IMR-90 (cell line): ENCODE data around the gene CDC42BPA. TPM values are rescaled to one million over a fixed set of nuclear protein-coding genes. Genes with fewer than 3 reads are reported as not detected.

Experiments used
- ATAC-seq: fragments of 200-7000 bp; cut with Tn5 transposase; 2 replicates; pipeline ENCODE4 v1.9.1; 2020; ENCODE audit warnings: low read depth, mild to moderate bottlenecking, moderate library complexity
- BruUV-seq: library from RNA; stranded (reverse); fragments of 400-500 nt; replicated peaks from 2 replicates; lab custom pipeline; 2021; lab: Mats Ljungman, UMichigan
- CTCF ChIA-PET: fragments of 300-600 bp; formaldehyde crosslinking; extraction: SDS; loops from one replicate; lab custom pipeline; 2021; ENCODE audit warnings: antibody characterized with exemption; lab: Yijun Ruan, JAX
- POLR2A ChIA-PET: fragments of 300-600 bp; sonication (Branson Sonifier 250); formaldehyde crosslinking; loops from one replicate; lab custom pipeline; 2022; ENCODE audit warnings: antibody characterized with exemption; ENCODE audit not compliant: unreplicated experiment; lab: Charles Lee
- DNase-seq: peaks from one replicate; pipeline ENCODE4 v3.0.0; 2013
- H2AFZ ChIP-seq: replicated peaks from 2 replicates; pipeline ENCODE3; 2013; ENCODE audit warnings: low read length, mild to moderate bottlenecking; ENCODE audit not compliant: poor library complexity
- H2AK5ac ChIP-seq: 2 replicates; pipeline ENCODE4 v1.6.1; 2013; ENCODE audit warnings: low read depth, low read length, inconsistent platforms
- H2AK9ac ChIP-seq: replicated peaks from 2 replicates; pipeline ENCODE3; 2013; ENCODE audit warnings: mild to moderate bottlenecking, low read depth, low read length, moderate library complexity; ENCODE audit not compliant: poor library complexity
- H2BK120ac ChIP-seq: 2 replicates; pipeline ENCODE4 v1.6.1; 2013; ENCODE audit warnings: low read depth, low read length, inconsistent platforms
- H2BK15ac ChIP-seq: 3 replicates; pipeline ENCODE4 v1.6.1; 2013; ENCODE audit warnings: low read depth, low read length, inconsistent platforms
- H2BK20ac ChIP-seq: 2 replicates; pipeline ENCODE4 v1.6.1; 2013; ENCODE audit warnings: low read depth, mild to moderate bottlenecking, inconsistent platforms, low read length, moderate library complexity
- H2BK5ac ChIP-seq: 2 replicates; pipeline ENCODE4 v1.6.1; 2013; ENCODE audit warnings: mild to moderate bottlenecking, low read depth, low read length, inconsistent platforms; ENCODE audit not compliant: poor library complexity, severe bottlenecking
- H3K14ac ChIP-seq: replicated peaks from 2 replicates; pipeline ENCODE4 v1.6.1; 2013; ENCODE audit warnings: low read depth, low read length, inconsistent platforms
- H3K18ac ChIP-seq: 2 replicates; pipeline ENCODE4 v1.6.1; 2013; ENCODE audit warnings: low read depth, low read length, control low read depth
- H3K23ac ChIP-seq: 2 replicates; pipeline ENCODE4 v1.6.1; 2013; ENCODE audit warnings: low read depth, low read length, inconsistent platforms
- H3K27ac ChIP-seq: 2 replicates; pipeline ENCODE4 v1.5.1; 2013; ENCODE audit warnings: mild to moderate bottlenecking, control low read depth, low read length; ENCODE audit not compliant: insufficient read depth
- H3K27me3 ChIP-seq: 2 replicates; pipeline ENCODE4 v1.6.1; 2013; ENCODE audit warnings: low read length; ENCODE audit not compliant: control insufficient read depth, insufficient read depth
- H3K36me3 ChIP-seq: 2 replicates; pipeline ENCODE4 v1.6.1; 2013; ENCODE audit warnings: low read length, mixed read lengths; ENCODE audit not compliant: control insufficient read depth, insufficient read depth
- H3K4ac ChIP-seq: 2 replicates; pipeline ENCODE4 v1.6.1; 2013; ENCODE audit warnings: low read depth, low read length, inconsistent platforms
- H3K4me1 ChIP-seq: 2 replicates; pipeline ENCODE4 v1.6.1; 2013; ENCODE audit warnings: low read length, mixed read lengths; ENCODE audit not compliant: control insufficient read depth, insufficient read depth
- H3K4me2 ChIP-seq: 2 replicates; pipeline ENCODE4 v1.6.1; 2013; ENCODE audit warnings: low read depth, mild to moderate bottlenecking, control low read depth, low read length, moderate library complexity
- H3K4me3 ChIP-seq: 2 replicates; pipeline ENCODE4 v1.5.1; 2013; ENCODE audit warnings: low read depth, mild to moderate bottlenecking, control low read depth, low read length, moderate library complexity; ENCODE audit not compliant: insufficient read depth
- H3K56ac ChIP-seq: 2 replicates; pipeline ENCODE4 v1.6.1; 2013; ENCODE audit warnings: low read length, inconsistent platforms; ENCODE audit not compliant: insufficient read depth; ENCODE audit errors: extremely low read depth
- H3K79me1 ChIP-seq, 2 experiments: 2 replicates each; pipeline ENCODE4 v1.6.1; 2013; ENCODE audit warnings: low read length in 2 of 2, inconsistent platforms in 1 of 2, low read depth in 1 of 2
- H3K9ac ChIP-seq: 2 replicates; pipeline ENCODE4 v1.6.1; 2013; ENCODE audit warnings: low read depth, low read length, control low read depth
- H3K9me1 ChIP-seq: 2 replicates; pipeline ENCODE4 v1.6.1; 2013; ENCODE audit warnings: low read length, inconsistent platforms; ENCODE audit not compliant: insufficient read depth
- H3K9me3 ChIP-seq: 2 replicates; pipeline ENCODE4 v1.6.1; 2013; ENCODE audit warnings: low read length; ENCODE audit not compliant: control insufficient read depth, insufficient read depth
- H4K20me1 ChIP-seq: 2 replicates; pipeline ENCODE4 v1.6.1; 2013; ENCODE audit warnings: low read length, inconsistent platforms; ENCODE audit not compliant: insufficient read depth
- H4K5ac ChIP-seq: 2 replicates; pipeline ENCODE4 v1.6.1; 2013; ENCODE audit warnings: mild to moderate bottlenecking, low read depth, low read length, control low read depth
- H4K8ac ChIP-seq, 2 experiments: 2 replicates each; pipeline ENCODE4 v1.6.1; 2013; ENCODE audit warnings: low read depth in 2 of 2, low read length in 2 of 2, control low read depth in 1 of 2, inconsistent platforms in 1 of 2
- H4K91ac ChIP-seq: 2 replicates; pipeline ENCODE4 v1.6.1; 2013; ENCODE audit warnings: low read depth, low read length, inconsistent platforms; ENCODE audit not compliant: insufficient read depth
- BHLHE40 ChIP-seq: fragments of 150-350 bp; IDR thresholded peaks from 2 replicates; pipeline ENCODE4 v1.6.1; 2016; ENCODE audit warnings: mild to moderate bottlenecking, low read depth, low read length
- CEBPB ChIP-seq: IDR thresholded peaks from 2 replicates; pipeline ENCODE4 v1.6.1; 2012; ENCODE audit warnings: low read depth, low read length, improper control_type of control experiment
- CHD1 ChIP-seq: IDR thresholded peaks from 2 replicates; pipeline ENCODE4 v1.6.1; 2012; ENCODE audit warnings: low read depth, low read length, improper control_type of control experiment
- FOS ChIP-seq: fragments of 150-350 bp; IDR thresholded peaks from 2 replicates; pipeline ENCODE4 v1.6.1; 2016; ENCODE audit warnings: low read depth, low read length
- MAZ ChIP-seq: IDR thresholded peaks from 2 replicates; pipeline ENCODE4 v1.6.1; 2012; ENCODE audit warnings: low read depth, mild to moderate bottlenecking, low read length, improper control_type of control experiment, moderate library complexity, borderline replicate concordance
- MXI1 ChIP-seq: IDR thresholded peaks from 2 replicates; pipeline ENCODE4 v1.6.1; 2012; ENCODE audit warnings: low read depth, mild to moderate bottlenecking, low read length, moderate library complexity, borderline replicate concordance
- NFE2L2 ChIP-seq: fragments of 150-350 bp; IDR thresholded peaks from 2 replicates; pipeline ENCODE4 v1.6.1; 2016; ENCODE audit warnings: low read depth, mild to moderate bottlenecking, low read length
- POLR2A ChIP-seq: IDR thresholded peaks from 2 replicates; pipeline ENCODE4 v1.6.1; 2012; ENCODE audit warnings: mild to moderate bottlenecking, low read depth, low read length
- RAD21 ChIP-seq: IDR thresholded peaks from 2 replicates; pipeline ENCODE4 v1.6.1; 2012; ENCODE audit warnings: low read length, improper control_type of control experiment
- RCOR1 ChIP-seq: IDR thresholded peaks from 2 replicates; pipeline ENCODE4 v1.6.1; 2012; ENCODE audit warnings: mild to moderate bottlenecking, low read length, improper control_type of control experiment; ENCODE audit not compliant: insufficient replicate concordance
- RFX5 ChIP-seq: IDR thresholded peaks from 2 replicates; pipeline ENCODE4 v1.8.0; 2012; ENCODE audit warnings: low read depth, mild to moderate bottlenecking, low read length, moderate library complexity
- SMC3 ChIP-seq: fragments of 150-350 bp; IDR thresholded peaks from 2 replicates; pipeline ENCODE4 v1.6.1; 2016; ENCODE audit warnings: low read depth, mild to moderate bottlenecking, antibody characterized with exemption, low read length, moderate library complexity
- WGBS, 2 experiments: methylation state at CpG; one replicate each; pipeline versions ENCODE4 v1.1.5 to v1.1.7; 2013; ENCODE audit warnings: missing lambda C conversion rate in 2 of 2; ENCODE audit not compliant: insufficient read length in 1 of 2; ENCODE audit errors: extremely low coverage in 2 of 2; 5-methylcytosine and 5-hydroxymethylcytosine counted together
- dilution Hi-C: fragments of 300-500 bp; cut with HindIII; formaldehyde crosslinking; loops from one replicate; pipeline ENCODE4 v1.14.3; 2018; ENCODE audit warnings: low sequenced_read_pairs; ENCODE audit not compliant: unreplicated experiment
- in situ Hi-C: fragments of 300-500 bp; cut with MboI; formaldehyde crosslinking; loops from 3 replicates; pipeline ENCODE4 v1.14.3; 2019; ENCODE audit warnings: low sequenced_read_pairs, inconsistent platforms, mixed read lengths
- intact Hi-C: fragments of 100-400 bp; cut with micrococcal nuclease; formaldehyde crosslinking; loops from 2 replicates; pipeline ENCODE4 v1.10.0; 2022
- polyA plus RNA-seq, 3 experiments: library from polyadenylated mRNA; depleted of rRNA; stranded (reverse); fragments of >200 nt; gene quantifications; 2 replicates each; pipeline ENCODE4 v1.2.3, GENCODE V29; 2012; ENCODE audit warnings: low replicate concordance in 1 of 3
- total RNA-seq: library from RNA; depleted of rRNA; stranded (reverse); fragments of >200 nt; gene quantifications from 2 replicates; pipeline ENCODE4 v1.2.3, GENCODE V29; 2012
- TF ChIP-seq, protein P1 (sequence below): conservative IDR thresholded peaks from 2 replicates; pipeline ENCODE4 v1.5.1; 2012; ENCODE audit warnings: mild to moderate bottlenecking, low read depth, low read length, improper control_type of control experiment
- TF ChIP-seq, protein P2 (sequence below): fragments of 150-350 bp; IDR thresholded peaks from 2 replicates; pipeline ENCODE4 v1.6.1; 2017; ENCODE audit warnings: mild to moderate bottlenecking, antibody characterized with exemption, low read length, low read depth
- TF ChIP-seq, protein P3 (sequence below): fragments of 150-350 bp; IDR thresholded peaks from 2 replicates; pipeline ENCODE4 v1.6.1; 2016; ENCODE audit warnings: low read depth, mild to moderate bottlenecking, low read length, moderate library complexity, borderline replicate concordance

The CDC42BPA gene
- total and polyA plus RNA-seq, 2 of the 4 experiments (the other 2 are of a cell fraction), result 9.4 to 27.8 TPM

GRCh38 chr1:226964611-226965486 is 353.4 kb downstream of the CDC42BPA start:
- H3K4me1 ChIP-seq, result no peaks in the 10 kb centered on the region
- no peak overlapping the region for H2BK120ac ChIP-seq
- no peak overlapping the region for H2AK5ac ChIP-seq
- no peak overlapping the region for H4K5ac ChIP-seq
- H2BK20ac ChIP-seq, result no peak overlapping the region
- H3K4me3 ChIP-seq, result no peak overlapping the region
- H3K27me3 ChIP-seq, result no peaks in the 10 kb centered on the region
- ATAC-seq (no peak), DNase-seq (no peak)
- no peaks in the 10 kb centered on the region for H3K79me1 ChIP-seq
- no peak overlapping the region for H2AK9ac ChIP-seq
- ChIA-PET POLR2A (no interaction called here), CTCF (no interaction called here)
- in situ Hi-C loops, result no loop called here
- no peak overlapping the region for H2BK5ac ChIP-seq
- no peak overlapping the region for H2AFZ ChIP-seq
- H4K8ac ChIP-seq, result no peak overlapping the region
- H4K20me1 ChIP-seq, result no peaks in the 10 kb centered on the region
- H3K23ac ChIP-seq, result no peak overlapping the region
- no peak overlapping the region for H3K18ac ChIP-seq
- no peak overlapping the region for H3K27ac ChIP-seq
- H3K14ac ChIP-seq, result no peak overlapping the region
- TF ChIP-seq RCOR1 (no peak), BHLHE40 (no peak), POLR2A (no peak), MXI1 (no peak), SMC3 (no peak), FOS (no peak), NFE2L2 (no peak), MAZ (no peak), CEBPB (no peak), RFX5 (no peak), RAD21 (no peak), CHD1 (no peak)
- TF ChIP-seq, protein P1, sequence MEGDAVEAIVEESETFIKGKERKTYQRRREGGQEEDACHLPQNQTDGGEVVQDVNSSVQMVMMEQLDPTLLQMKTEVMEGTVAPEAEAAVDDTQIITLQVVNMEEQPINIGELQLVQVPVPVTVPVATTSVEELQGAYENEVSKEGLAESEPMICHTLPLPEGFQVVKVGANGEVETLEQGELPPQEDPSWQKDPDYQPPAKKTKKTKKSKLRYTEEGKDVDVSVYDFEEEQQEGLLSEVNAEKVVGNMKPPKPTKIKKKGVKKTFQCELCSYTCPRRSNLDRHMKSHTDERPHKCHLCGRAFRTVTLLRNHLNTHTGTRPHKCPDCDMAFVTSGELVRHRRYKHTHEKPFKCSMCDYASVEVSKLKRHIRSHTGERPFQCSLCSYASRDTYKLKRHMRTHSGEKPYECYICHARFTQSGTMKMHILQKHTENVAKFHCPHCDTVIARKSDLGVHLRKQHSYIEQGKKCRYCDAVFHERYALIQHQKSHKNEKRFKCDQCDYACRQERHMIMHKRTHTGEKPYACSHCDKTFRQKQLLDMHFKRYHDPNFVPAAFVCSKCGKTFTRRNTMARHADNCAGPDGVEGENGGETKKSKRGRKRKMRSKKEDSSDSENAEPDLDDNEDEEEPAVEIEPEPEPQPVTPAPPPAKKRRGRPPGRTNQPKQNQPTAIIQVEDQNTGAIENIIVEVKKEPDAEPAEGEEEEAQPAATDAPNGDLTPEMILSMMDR, result no peak
- TF ChIP-seq, protein P2, sequence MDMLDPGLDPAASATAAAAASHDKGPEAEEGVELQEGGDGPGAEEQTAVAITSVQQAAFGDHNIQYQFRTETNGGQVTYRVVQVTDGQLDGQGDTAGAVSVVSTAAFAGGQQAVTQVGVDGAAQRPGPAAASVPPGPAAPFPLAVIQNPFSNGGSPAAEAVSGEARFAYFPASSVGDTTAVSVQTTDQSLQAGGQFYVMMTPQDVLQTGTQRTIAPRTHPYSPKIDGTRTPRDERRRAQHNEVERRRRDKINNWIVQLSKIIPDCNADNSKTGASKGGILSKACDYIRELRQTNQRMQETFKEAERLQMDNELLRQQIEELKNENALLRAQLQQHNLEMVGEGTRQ, result no peak
- TF ChIP-seq, protein P3, sequence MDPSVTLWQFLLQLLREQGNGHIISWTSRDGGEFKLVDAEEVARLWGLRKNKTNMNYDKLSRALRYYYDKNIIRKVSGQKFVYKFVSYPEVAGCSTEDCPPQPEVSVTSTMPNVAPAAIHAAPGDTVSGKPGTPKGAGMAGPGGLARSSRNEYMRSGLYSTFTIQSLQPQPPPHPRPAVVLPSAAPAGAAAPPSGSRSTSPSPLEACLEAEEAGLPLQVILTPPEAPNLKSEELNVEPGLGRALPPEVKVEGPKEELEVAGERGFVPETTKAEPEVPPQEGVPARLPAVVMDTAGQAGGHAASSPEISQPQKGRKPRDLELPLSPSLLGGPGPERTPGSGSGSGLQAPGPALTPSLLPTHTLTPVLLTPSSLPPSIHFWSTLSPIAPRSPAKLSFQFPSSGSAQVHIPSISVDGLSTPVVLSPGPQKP, result no peak
- H3K9ac ChIP-seq, result no peak overlapping the region
- 0 out of 2 replicates have a peak, but pooled peaks cover 1% of the 10 kb centered on the region for H3K9me3 ChIP-seq
- no TSS peak for BruUV-seq
- H4K91ac ChIP-seq, result no peak overlapping the region
- intact Hi-C loops, result loop anchor here (10.0 kb wide), 1 partner anchor 60 kb away; no protein-coding TSS in a partner anchor
- H3K9me1 ChIP-seq, result no peaks in the 10 kb centered on the region
- peaks cover 1% of the 10 kb centered on the region; the same call in 1 of the 2 replicates for H3K36me3 ChIP-seq
- dilution Hi-C loops, result no loop called here
- H3K4ac ChIP-seq, result no peak overlapping the region
- H3K4me2 ChIP-seq, result no peak overlapping the region
- H3K56ac ChIP-seq, result no peak overlapping the region
- H2BK15ac ChIP-seq, result no peak overlapping the region
- 89% methylated on average over 16 of the region's 29 CpGs; no CpG with 5 or more reads in 1 of the 2 experiments for WGBS, 2 experiments
